HG03280 (cell line): ENCODE results near the gene PSD.

Experiments
- ATAC-seq: cut with Tn5 transposase; IDR thresholded peaks from one replicate; pipeline ENCODE4 v1.9.1; 2021; ENCODE audit warnings: mild to moderate bottlenecking, moderate library complexity; ENCODE audit not compliant: unreplicated experiment

Gene PSD

DNA sequence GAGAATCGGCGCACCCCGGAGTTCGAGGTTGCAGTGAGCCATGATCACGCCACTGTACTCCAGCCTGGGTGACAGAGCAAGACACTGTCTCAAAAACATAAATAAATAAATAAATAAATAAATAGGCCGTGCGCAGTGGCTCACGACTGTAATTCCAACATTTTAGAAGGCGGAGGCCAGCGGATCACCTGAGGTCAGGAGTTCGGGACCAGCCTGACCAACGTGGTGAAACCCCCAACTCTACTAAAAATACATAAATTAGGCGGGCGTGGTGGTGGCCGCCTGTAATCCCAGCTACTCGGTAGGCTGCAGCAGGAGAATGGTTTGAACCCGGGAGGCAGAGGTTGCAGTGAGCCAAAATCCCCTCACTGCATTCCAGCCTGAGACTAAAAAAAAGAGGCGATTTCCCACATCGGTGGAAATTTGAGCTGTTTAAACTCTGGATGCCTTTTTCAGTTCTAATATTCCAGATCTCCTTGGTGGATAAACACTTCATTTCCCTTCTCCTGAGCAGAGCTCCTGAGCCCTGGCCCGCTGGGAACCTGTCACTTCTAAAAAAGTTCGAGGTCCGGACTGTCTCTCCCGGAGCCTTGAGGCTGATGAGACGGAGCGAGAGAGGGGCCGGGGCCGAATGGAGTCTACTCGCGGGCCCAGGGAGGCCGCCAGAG is 25.0 kb downstream of the PSD start:
- no peak for ATAC-seq

DNA sequence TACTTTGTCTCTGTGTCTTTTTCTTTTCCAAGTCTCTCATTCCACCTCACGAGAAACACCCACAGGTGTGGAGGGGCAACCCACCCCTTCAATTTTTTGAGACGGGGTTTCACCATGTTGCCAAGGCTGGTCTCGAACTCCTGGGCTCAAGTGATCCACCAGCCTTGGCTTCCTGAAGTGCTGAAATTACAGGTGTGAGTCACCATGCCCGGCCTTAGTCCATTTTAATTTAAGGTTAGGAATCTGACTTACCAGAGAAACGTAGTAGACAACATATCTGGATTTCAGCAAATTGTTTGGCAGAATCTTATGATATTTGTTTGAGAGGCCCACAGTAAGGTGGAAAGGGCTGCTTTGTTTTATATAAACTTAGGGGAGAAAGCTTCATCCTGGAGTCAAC is 26.3 kb downstream of the PSD start:
- ATAC-seq: no peak

- ATAC-seq: no peak
Measured at GRCh38 chr10:102389894-102390293, 28.7 kb downstream of the PSD start.

- ATAC-seq: no peak
Measured at GRCh38 chr10:102384606-102385429, 33.8 kb downstream of the PSD start.

GRCh38 chr10:102384053-102384452 is 34.5 kb downstream of the PSD start:
- no peak for ATAC-seq

DNA sequence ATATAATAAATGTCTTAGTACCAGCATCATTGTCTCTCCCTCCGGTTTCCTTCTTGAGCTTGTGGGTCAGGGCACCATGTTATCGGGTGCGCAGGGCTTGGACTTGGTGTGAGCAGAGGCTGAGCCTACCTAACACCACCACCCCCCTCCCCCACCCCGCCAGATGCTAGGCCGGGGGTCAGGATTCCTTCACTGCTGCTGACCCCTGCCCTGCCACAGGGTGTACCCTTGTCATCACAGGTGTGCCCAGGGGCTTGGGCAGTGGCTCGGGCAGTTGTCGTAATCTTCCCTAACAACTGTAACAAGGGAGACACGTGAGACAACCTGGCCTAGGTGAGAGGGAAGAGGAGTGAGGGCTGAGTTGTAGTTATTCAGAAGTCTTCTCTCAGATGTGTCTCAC is 35.7 kb downstream of the PSD start:
- no peak for ATAC-seq

DNA sequence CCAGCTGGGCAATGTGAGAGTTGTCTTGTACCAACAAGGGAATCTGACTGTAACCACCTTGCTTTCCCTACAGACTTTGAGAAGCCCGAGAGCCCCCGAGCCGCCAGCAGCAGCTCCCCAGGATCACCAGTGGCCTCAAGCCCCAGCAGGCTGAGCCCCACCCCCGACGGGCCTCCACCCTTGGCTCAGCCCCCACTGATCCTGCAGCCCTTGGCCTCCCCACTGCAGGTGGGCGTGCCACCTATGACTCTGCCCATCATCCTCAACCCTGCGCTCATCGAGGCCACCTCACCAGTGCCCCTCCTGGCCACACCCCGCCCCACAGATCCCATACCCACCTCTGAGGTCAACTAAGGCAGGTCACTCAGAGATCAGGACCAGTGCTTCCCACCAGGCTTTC is 36.6 kb downstream of the PSD start:
- no peak for ATAC-seq

DNA sequence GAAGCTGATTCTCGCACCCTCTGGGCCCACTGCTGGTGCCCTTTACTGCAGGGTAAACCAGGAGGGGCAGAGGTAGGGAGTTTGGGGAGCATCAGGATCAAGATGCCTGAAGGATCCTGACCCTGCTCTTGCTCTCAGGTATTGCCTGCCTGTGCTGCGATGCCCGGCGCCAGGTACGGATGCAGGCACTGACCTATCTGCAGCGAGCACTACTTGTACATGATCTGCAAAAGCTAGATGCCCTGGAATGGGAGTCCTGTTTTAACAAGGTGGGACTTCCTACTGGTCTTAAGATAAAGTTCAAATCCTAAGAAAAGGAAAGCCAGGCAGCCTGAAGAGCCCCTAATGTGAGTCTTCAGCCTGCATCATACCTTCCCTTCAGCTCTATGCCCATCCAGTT is 39.2 kb downstream of the PSD start:
- no peak for ATAC-seq

DNA sequence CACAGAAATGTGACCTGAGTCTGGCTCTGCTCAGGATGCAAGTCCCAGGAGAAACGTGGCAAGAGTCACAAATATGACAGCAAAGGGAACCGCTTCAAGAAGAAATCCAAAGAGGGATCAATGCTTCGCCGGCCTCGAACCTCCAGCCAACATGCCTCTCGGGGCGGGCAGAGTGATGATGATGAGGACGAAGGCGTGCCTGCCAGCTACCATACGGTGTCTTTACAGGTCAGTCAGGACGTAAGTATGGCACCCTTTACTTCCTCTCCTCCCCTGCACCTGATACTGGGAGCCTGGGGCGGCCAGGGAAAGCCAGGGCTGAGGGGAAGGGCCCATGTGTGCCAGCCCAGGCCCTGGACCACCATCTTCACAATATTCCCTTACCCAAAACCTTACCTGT is 41.7 kb downstream of the PSD start:
- ATAC-seq: no peak

DNA sequence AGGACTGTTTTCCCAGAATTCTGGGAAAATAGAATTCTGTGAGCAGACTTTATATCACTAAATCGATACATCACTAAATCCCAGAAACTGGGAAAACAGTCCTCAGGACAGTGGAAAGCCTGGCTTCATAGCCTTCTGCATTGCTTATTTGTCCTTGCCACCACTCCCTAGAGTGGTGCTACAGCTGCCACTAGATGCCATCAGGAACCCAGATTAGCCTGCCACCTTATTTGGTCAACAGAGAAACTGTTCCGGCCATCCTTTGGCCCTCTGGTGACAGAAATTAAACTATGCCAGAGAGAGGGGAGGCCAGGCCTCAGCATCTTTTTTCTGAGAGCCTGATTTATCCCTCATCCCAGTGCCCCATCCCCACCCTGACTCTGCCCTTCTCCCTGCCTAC is 42.7 kb downstream of the PSD start:
- no peak for ATAC-seq

GRCh38 chr10:102375250-102375649 is 43.3 kb downstream of the PSD start:
- no peak for ATAC-seq

DNA sequence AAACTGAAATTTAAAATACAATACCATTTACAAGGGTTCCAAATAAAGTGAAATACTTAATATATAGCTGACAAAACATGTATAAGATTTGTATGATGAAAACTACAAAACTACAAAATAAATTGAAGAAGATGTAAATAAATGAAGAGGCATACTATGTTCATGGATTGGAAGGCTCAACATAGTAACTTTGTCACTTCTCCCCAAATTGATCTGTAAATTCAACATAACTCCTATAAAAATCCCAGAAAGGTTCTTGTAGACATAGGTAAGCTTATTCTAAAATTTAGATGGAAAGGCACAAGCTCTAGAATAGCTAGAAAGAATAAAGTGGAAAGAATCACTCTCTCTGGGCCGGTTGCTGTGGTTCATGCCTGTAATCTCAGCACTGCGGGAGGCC is 47.3 kb downstream of the PSD start:
- ATAC-seq: no peak

- no peak for ATAC-seq
Measured at GRCh38 chr10:102368077-102368476, 50.5 kb downstream of the PSD start.

GRCh38 chr10:102367441-102367840 is 51.1 kb downstream of the PSD start:
- ATAC-seq: no peak

DNA sequence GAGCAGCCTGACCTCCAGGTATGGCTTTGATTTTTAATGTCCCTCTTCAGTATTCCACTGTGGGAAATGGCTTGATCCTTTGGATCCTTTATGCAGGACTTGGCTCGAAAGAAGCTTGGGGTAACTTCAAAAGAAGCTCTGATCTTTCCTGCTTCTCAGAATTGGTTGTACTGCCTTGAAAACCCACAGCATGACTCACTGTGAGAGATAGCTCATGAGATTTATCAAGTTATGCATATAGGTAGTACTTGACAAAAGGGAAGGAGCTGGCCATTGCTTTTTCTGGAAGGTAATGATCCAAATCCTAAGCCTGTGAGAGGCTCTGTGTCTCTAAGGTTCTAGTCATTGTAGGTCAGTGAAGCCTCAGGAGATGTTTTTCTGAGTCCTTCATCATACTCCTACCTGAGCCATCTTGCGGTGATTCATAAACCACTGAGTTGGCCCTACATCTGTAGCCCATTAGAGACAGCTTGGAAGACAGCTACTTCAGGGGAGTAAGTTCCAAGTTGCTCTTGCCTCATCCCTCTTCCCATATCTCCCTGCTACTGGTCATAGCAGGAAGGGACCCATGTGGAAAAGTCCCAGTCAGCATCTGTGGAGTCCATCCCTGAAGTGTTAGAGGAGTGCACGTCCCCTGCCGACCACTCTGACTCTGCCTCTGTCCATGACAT is 59.7 kb downstream of the PSD start:
- ATAC-seq: no peak

DNA sequence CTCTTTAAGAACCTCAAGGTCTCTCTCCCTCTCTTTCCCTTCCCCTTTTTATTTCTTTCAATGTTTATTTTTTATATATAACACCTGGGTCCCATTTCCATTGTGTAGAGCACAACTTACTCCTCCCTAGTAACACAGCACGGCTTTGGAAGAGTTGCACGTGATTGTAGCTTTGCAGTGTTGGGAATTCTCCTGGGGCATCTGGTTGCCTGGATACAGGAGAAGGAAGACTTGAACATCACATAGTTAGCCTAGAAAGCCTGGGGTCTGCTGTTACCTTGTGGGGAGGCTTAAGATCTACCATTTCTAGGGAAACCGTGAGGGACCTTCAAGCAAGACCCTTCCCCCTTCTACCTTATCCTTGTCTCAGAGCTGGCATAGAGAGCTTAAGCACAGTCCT is 64.1 kb downstream of the PSD start:
- no peak for ATAC-seq
